Fibroblast of lung (primary cell): Measurements from ENCODE around the gene SNX21. TPM values are rescaled to one million over a fixed set of nuclear protein-coding genes. Genes with fewer than 3 reads are reported as not detected.

Experiments
- DNase-seq, 2 donors: peaks; one replicate each; pipeline versions ENCODE4 v3.0.0 to v3.0.0-alpha.2; 2010; ENCODE audit warnings: low read depth in 2 of 2
- H2AFZ ChIP-seq: 2 replicates; pipeline ENCODE4 v1.5.1; 2012; ENCODE audit warnings: low read length, control low read depth, inconsistent platforms
- H3K27ac ChIP-seq: 2 replicates; pipeline ENCODE4 v1.5.1; 2011; ENCODE audit warnings: low read length, control low read depth; ENCODE audit not compliant: insufficient read depth
- H3K27me3 ChIP-seq: 2 replicates; pipeline ENCODE4 v1.5.1; 2011; ENCODE audit warnings: mild to moderate bottlenecking, low read length; ENCODE audit not compliant: control insufficient read depth, insufficient read depth
- H3K36me3 ChIP-seq: 2 replicates; pipeline ENCODE4 v1.5.1; 2011; ENCODE audit warnings: low read length; ENCODE audit not compliant: control insufficient read depth, insufficient read depth
- H3K4me1 ChIP-seq: 2 replicates; pipeline ENCODE4 v1.5.1; 2011; ENCODE audit warnings: low read length; ENCODE audit not compliant: control insufficient read depth, insufficient read depth; ENCODE audit errors: extremely low read depth
- H3K4me2 ChIP-seq: 2 replicates; pipeline ENCODE4 v1.5.1; 2011; ENCODE audit warnings: low read length, control low read depth; ENCODE audit not compliant: insufficient read depth; ENCODE audit errors: extremely low read depth
- H3K4me3 ChIP-seq, 4 experiments: fragments of 200-600 bp in 1 of 4; sonication (generic) in 1 of 4; replicated peaks in 1 of 4; 2 replicates each; pipeline ENCODE4 v1.5.1; 2011 to 2016; ENCODE audit warnings: low read length in 4 of 4, low read depth in 3 of 4, mild to moderate bottlenecking in 3 of 4, control low read depth in 2 of 4, inconsistent platforms in 1 of 4, mixed read lengths in 1 of 4; ENCODE audit not compliant: insufficient read depth in 1 of 4; ENCODE audit errors: control extremely low read depth in 1 of 4
- H3K79me2 ChIP-seq: 2 replicates; pipeline ENCODE4 v1.5.1; 2012; ENCODE audit warnings: mild to moderate bottlenecking, low read length, inconsistent platforms; ENCODE audit not compliant: control insufficient read depth, insufficient read depth
- H3K9ac ChIP-seq: 2 replicates; pipeline ENCODE4 v1.5.1; 2011; ENCODE audit warnings: mild to moderate bottlenecking, low read length, control low read depth; ENCODE audit not compliant: insufficient read depth
- H3K9me3 ChIP-seq: 2 replicates; pipeline ENCODE4 v1.5.1; 2012; ENCODE audit warnings: low read depth, low read length; ENCODE audit not compliant: control insufficient read depth, insufficient read depth
- H4K20me1 ChIP-seq: 2 replicates; pipeline ENCODE4 v1.5.1; 2011; ENCODE audit warnings: low read length; ENCODE audit not compliant: control insufficient read depth, insufficient read depth; ENCODE audit errors: extremely low read depth
- EZH2 ChIP-seq: IDR thresholded peaks from 2 replicates; pipeline ENCODE4 v1.5.1; 2012; ENCODE audit warnings: low read length, control low read depth, mild to moderate bottlenecking; ENCODE audit errors: missing control alignments
- polyA plus RNA-seq, 2 donors: library from polyadenylated mRNA; depleted of rRNA in 1 of 2; stranded (reverse) in 1 of 2; unstranded in 1 of 2; fragments of >200 nt; gene quantifications; 2 replicates each; pipeline ENCODE4 v1.2.1, GENCODE V29; 2011 to 2012; ENCODE audit warnings: missing spikeins in 1 of 2
- total RNA-seq: library from RNA; depleted of rRNA; stranded (reverse); fragments of >200 nt; gene quantifications from 2 replicates; pipeline ENCODE4 v1.2.1, GENCODE V29; 2014
- TF ChIP-seq, protein P1 (sequence below), 2 donors: IDR thresholded peaks in 1 of 2; conservative IDR thresholded peaks in 1 of 2; 1 replicate in 1 of 2; 2 replicates in 1 of 2; pipeline ENCODE4 v1.5.1; 2011 to 2012; ENCODE audit warnings: low read length in 2 of 2, control low read depth in 1 of 2, inconsistent platforms in 1 of 2, low read depth in 1 of 2, mild to moderate bottlenecking in 1 of 2

The SNX21 gene
- total and polyA plus RNA-seq, 2 donors (not counting 1 experiment from before 2014, with no cell fraction given): 21.8 to 101 TPM

DNA sequence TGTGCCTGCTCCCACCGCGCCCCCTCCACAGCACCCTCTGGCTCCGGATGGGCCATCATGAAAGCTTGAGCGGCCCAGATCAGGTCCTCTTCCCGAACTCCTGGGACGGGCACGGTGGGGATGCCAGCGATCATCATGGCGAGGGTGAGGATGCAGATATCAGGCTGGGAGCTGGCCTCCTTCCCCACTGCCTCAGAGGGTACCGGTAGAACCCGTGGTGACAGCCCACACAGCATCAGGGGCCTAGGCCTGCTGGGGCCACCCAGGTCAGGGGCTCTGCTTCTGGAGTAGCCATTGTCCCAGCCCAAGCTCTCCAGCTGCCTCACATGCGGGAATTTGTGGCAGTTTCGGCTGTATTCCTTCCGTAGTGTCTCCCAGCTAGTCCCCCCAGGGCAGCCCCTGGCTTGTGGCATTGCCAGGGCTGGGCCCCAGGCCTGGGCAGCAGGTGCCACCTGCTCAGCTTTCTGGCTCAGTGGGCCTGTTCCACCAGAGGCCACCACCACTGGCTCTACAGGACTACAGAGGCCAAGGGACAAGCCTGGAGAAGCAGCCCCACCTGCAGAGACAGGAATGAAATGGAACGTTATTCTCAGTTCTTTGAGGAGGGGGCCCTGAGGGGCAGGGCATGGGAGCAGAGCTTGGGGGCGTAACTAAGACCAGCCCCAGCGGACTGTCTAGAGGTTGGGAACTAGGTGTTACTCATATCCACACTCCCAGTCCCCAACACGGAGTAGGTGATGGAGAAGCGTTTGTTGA lies 53.2 kb downstream of the SNX21 start:
- Histone ChIP-seq H3K36me3 (peaks cover 12% of the 10 kb centered on the region), H3K27ac (no peak overlapping the region), H3K4me3 (no peak overlapping the region), H3K9ac (no peak overlapping the region), H4K20me1 (no peaks in the 10 kb centered on the region), H3K4me1 (no peaks in the 10 kb centered on the region), H3K79me2 (peaks cover 9% of the 10 kb centered on the region), H2AFZ (no peak overlapping the region), H3K9me3 (no peaks in the 10 kb centered on the region), H3K4me2 (no peak overlapping the region), H3K27me3 (no peaks in the 10 kb centered on the region)
- DNase-seq: no peak
- TF ChIP-seq, protein P1, sequence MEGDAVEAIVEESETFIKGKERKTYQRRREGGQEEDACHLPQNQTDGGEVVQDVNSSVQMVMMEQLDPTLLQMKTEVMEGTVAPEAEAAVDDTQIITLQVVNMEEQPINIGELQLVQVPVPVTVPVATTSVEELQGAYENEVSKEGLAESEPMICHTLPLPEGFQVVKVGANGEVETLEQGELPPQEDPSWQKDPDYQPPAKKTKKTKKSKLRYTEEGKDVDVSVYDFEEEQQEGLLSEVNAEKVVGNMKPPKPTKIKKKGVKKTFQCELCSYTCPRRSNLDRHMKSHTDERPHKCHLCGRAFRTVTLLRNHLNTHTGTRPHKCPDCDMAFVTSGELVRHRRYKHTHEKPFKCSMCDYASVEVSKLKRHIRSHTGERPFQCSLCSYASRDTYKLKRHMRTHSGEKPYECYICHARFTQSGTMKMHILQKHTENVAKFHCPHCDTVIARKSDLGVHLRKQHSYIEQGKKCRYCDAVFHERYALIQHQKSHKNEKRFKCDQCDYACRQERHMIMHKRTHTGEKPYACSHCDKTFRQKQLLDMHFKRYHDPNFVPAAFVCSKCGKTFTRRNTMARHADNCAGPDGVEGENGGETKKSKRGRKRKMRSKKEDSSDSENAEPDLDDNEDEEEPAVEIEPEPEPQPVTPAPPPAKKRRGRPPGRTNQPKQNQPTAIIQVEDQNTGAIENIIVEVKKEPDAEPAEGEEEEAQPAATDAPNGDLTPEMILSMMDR (conservative IDR thresholded peaks at IDR 0.05 in 1 of 2, IDR thresholded peaks at IDR 0.05 in 1 of 2; ENCODE audit: low read depth in 1 of 2, low read length in 2 of 2): no peak
- TF ChIP-seq EZH2: no peak

DNA sequence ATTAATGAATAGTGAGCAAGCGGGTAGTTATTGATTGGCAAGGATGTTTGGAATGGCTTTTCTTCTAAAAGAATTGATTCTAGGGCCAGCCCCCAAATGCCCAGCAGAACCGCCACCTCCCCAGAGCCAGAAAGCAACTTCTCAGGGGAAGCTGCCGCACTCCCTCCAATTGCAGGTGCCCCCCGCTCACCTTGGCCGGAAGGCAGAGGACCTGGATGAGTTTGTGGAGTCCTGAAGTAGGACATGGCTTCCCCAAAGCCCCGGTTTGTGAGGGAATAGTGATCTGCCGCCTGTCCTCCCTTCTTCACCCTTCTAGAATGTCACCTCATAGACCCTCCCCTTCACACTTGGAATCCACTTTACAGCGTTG lies 53.7 kb downstream of the SNX21 start, which contains the start of gene SPATA25:
Gene SPATA25 (minus strand): TSS at position 277 of the 370 bp plus-strand sequence. CDS start 32 bp downstream, at position 245.
- no peaks in the 10 kb centered on the region for H3K9me3 ChIP-seq
- no peak for DNase-seq
- H2AFZ ChIP-seq: no peak within 1 kb of the TSS
- H3K36me3 ChIP-seq: peaks cover 12% of the 10 kb centered on the region
- H3K4me1 ChIP-seq: peaks cover under 1% of the 10 kb centered on the region
- no peak within 1 kb of the TSS for H3K4me3 ChIP-seq
- no peaks in the 10 kb centered on the region for H4K20me1 ChIP-seq
- H3K27me3 ChIP-seq: no peaks in the 10 kb centered on the region
- H3K27ac ChIP-seq: no peak within 1 kb of the TSS
- no peak within 1 kb of the TSS for H3K4me2 ChIP-seq
- no peak within 1 kb of the TSS for H3K9ac ChIP-seq
- H3K79me2 ChIP-seq: peaks cover 12% of the 10 kb centered on the region
- TF ChIP-seq EZH2: no peak
- TF ChIP-seq, protein P1 (conservative IDR thresholded peaks at IDR 0.05 in 1 of 2, IDR thresholded peaks at IDR 0.05 in 1 of 2; ENCODE audit: low read depth in 1 of 2, low read length in 2 of 2): no peak

DNA sequence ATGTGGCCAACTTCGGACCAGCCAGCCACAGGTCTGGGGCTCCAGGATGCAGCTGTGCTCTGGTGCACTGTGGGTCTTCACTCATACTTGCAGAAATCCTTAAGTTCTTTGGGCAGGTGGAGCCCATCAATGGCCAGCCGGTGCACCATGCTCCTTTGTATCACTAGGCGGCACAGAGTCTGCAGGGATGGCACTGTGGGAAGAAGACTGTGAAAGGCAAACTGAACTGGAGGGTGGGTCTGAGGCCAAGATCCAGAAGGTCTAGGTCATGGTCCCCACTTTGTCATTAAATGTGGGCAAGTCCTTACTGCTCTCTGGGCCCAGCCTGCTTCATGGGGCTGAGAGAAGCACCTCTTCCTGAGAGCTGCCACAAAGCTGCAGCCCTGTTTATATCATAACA lies 55.1 kb downstream of the SNX21 start:
- Histone ChIP-seq H3K27ac (no peak overlapping the region), H3K79me2 (peaks cover 12% of the 10 kb centered on the region), H3K9me3 (no peaks in the 10 kb centered on the region), H3K9ac (no peak overlapping the region), H3K27me3 (no peaks in the 10 kb centered on the region), H4K20me1 (no peaks in the 10 kb centered on the region), H3K36me3 (peaks cover 13% of the 10 kb centered on the region), H2AFZ (no peak overlapping the region), H3K4me2 (no peak overlapping the region), H3K4me3 (no peak overlapping the region), H3K4me1 (peaks cover 8% of the 10 kb centered on the region)
- DNase-seq: no peak
- no peak for TF ChIP-seq EZH2
- TF ChIP-seq, protein P1 (conservative IDR thresholded peaks at IDR 0.05 in 1 of 2, IDR thresholded peaks at IDR 0.05 in 1 of 2; ENCODE audit: low read depth in 1 of 2, low read length in 2 of 2): no peak
